ENCODE data around the gene CXCL16.
"Not testable (repeated sequence)": the region's sequence is repeated elsewhere in the genome, so short reads cannot be mapped to it uniquely, and the experiment has no call there.

The CXCL16 gene

DNA sequence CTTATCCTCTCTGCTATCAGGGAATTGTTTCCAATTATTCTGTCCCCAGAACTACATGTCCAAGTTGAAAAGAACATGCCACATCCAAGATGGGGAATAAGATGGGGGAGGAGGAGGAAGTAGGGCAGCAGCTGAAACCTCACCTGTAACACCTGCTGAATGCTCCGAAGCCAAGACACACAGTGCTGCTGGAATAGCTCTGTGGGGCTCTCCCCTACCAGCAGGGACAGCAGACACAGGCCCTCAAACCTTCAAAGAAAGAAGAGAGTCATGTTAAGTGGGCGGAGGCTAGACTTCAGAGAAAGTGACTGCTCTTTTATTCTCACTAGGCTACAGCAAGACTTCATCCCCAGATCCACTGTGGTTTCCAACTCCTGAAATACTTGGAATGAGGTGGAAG lies 49.0 kb downstream of the CXCL16 start:
- DNase-seq: no peak

DNA sequence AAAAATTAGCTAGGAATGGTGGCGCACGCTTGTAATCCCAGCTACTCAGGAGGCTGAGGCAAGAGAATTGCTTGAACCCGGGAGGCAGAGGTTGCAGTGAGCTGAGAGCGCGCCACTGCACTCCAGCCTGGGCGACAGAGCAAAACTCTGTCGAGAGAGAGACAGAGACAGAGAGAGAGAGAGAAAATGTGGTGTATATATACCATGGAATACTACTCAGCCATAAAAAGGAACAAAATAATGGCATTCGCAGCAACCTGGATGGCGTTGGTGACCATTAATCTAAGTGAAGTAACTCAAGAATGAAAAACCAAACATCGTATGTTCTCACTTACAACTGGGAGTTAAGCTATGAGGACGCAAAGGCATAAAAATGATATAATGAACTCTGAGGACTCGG lies 49.9 kb downstream of the CXCL16 start:
- not testable (repeated sequence) for DNase-seq

DNA sequence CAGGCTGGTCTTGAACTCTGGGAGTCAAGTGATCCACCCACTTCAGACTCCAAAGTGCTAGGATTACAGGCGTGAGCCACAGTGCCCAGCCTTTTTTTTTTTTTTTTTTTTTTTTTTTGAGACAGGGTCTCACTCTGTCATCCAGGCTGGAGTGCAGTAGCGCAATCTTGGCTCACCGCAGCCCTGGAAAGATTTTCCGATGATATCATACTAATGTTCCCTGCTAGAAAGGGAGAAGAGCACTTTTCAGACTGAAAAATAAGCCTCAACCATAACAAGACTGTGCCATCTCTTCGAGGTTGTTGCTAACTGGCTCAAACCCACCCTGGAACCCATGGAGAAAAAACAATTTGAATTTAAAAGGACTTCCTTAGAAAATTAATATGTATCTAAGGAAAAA lies 56.0 kb downstream of the CXCL16 start:
- DNase-seq: not testable (repeated sequence)

All from AML-193 (cell line).